ENCODE data around the gene ENG.

The ENG gene

DNA sequence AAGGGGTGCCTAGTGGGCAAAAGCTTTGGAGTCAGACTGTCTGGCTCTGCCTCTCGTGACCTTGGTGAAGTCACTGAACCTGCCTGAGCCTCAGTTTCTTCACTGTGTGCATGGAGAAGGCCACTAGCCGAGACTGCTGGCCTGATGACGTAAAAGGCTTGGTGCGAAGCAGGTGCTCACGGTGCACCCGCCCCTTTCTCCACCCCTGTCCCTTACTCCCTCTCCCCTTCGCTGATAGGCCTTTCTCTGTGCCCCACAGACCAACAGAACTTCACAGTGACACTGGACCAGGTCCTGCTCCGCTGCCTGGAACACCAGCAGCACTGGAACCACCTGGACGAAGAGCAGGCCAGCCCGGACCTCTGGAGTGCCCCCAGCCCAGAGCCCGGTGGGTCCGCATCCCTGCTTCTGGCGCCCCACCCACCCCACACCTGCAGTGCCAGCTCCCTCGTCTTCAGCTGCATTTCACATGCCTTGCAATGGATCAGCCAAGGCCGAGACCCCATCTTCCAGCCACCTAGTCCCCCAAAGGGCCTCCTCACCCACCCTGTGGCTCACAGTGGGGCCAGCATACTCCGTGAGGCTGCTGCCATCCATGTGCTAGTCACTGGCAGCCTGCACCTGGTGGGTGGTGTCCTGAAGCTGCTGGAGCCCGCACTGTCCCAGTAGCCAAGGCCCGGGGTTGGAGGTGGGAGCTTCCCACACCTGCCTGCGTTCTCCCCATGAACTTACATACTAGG, 41.4 kb downstream of the ENG start:
- no peak for DNase-seq

DNA sequence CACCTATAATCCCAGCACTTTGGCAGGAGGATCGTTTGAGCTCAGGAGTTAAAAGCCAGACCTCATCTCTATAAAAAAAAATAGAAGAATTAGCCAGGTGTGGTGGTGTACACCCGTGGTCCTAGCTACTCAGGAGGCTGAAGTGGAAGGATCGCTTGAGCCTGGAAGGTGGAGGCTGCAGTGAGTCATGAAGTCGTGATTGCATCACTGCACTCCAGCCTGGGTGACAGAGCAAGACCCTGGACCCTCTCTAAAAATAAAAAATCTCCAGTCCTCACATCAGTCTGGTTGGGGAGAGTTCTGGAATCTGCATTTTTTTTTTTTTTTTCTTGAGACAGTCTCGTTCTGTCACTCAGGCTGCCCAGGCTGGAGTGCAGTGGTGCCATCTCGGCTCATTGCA, 42.4 kb downstream of the ENG start:
- no peak for DNase-seq

DNA sequence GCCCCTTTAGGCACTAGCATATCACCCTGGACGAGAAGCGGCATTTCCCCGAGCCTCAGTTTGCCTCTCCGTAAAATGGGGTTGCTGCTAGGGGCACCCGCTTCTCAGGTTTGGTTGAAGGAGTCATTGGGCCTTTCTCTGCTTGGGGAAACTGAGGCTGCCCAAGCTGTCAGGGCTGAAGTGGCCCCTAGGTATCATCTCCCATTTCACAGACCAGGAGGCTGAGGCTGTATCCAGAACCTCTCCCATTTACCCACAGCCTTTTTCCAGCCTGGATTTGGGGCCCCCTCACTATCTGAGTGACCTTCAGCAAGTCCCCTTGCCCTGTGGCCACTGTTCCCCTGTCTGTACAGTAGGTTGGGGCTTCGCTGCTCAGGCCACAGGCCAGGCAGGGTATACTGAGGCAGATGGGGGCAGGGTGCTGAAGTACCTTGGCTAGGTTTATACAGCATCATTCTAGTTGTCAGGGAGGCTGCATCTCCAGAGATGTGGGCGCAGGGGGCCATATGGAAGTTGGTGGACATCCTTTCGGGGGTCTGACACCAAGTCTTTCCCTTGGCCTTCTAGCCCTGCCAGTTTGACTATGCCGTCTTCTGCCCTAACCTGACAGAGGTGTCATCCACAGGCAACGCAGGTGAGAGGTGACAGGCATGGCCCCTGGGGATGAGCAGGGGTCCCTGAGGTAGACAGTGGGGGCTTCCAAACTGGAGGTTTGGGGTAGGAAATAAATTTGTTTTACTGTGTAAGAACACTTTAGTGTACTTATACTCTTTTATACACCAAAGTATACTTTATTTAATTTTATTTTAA, 43.9 kb downstream of the ENG start:
- DNase-seq: peak; percentile 17

DNA sequence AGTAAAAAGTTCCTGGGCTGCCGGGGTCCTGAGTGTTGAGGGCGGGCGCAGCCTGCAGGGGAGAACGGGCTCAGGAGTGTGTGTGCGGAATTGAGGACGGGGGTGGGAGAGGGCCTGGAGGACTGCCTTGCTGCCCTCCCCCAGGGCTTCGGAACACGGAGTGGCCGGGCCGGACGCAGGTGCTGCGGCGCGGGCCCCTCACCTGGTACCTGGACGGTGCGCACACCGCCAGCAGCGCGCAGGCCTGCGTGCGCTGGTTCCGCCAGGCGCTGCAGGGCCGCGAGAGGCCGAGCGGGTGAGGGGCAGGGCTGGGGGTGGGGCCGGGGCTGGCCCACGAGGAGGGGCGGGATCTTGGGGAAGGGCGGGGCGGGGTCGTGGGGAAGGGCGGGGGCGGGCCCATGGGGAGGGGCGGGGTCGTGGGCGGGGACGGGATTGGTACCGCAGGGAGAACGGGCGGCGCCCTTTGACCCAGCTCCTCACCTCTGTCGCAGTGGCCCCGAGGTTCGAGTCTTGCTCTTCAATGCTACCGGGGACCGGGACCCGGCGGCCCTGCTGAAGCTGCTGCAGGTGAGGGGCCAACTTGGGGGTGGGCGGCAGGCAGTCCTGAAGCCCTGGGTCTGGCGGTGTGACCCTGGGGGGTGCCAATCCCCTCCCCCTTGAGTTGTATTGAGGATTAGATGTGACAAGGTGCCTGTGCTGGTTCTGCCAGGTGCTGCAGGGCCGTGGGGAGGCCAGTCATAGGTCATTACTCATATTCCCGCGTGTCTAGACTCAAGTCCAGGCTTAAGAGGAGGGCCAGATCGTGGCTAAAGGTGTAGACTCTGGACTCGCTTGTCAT, 44.7 kb downstream of the ENG start:
- peak; percentile 61 for DNase-seq

DNA sequence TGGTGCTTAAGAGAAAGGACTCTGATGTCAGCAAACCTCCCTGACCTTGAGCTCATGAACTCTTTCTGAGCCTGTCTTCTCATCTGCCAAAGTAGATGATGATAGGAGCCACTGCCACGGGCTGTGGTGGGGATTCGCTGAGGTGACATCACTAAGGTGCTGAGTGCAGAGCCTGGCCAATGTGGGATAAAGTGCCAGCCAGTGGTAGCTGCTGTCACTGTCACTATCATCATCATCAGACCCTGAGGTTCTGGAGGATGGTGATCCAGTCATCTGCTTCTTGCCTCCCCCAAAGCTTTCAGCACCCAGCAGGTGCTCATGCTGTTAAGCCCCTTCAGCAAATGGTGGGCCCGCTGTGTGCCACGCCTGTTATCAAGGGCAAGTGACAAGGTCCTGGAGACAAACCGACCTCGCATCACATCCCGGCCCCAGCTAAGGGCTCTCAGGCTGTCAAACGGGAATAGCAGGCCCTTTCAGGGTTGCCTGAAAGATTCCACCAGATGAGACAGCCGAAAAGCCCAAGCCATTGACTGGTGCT, 45.4 kb downstream of the ENG start:
- peak; percentile 18 for DNase-seq

DNA sequence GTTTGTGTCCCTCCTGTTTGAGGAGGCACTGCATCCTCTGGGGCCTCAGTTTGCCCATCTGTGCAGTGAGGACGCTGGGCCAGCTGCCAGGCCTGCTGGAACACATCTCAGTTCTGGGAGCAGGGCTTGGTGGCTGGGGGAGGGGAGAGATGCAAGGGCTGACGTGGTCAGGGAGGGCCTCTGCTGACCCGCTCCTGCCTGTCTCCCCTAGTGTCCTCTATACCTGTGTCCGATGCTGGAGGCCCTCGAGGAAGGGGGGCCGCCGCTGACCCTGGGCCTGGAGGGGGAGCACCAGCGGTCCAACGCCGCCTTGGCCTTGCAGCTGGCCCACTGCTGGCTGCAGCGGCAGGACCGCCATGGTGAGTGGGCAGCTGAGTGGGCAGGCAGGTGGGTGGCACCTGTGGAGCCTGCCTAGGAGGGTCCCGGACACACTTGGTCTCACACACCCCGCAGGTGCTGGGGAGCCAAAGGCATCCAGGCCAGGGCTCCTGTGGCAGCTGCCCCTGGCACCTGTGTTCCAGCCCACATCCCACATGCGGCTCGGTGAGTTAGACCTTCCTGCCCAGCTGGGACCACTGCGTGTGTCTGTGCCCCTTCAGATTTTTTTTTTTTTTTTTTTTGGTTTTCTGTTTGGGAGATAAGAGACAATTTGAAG, 46.0 kb downstream of the ENG start:
- peak; percentile 25 for DNase-seq

DNA sequence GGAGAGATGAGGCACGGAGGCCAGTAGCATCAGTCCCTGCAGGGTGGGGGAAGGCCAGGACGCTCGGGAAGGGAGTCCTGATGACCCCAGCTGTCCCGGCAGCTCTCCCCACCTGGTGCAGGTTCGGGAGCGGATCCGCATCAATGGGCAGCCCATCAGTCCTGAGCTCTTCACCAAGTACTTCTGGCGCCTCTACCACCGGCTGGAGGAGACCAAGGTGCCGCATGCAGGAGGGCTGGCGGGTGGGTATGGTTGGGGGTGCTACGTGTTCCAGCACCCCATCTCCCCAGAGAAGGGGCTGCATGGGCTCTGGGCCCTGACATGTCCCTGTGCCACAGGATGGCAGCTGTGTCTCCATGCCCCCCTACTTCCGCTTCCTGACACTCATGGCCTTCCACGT, 47.6 kb downstream of the ENG start:
- DNase-seq: no peak

DNA sequence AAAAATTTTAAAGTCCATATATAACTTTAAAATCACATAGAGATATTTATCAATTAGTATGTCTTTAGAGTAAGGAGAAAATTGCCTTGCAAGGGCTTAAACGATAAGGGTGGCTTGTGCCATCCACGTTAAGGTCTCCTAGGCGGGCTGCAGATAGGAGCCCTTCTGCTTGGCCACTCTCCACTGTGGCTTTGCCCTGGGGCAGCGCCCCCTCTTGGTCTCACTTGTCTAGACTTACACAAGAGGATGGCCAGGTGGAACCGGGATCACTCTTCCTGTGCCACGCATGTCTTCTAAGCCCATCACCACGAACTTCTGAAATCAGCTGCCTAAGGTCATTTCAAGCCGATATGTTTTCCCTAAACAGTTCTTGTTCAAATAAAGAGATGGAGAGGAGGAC, 48.8 kb downstream of the ENG start:
- no peak for DNase-seq

DNA sequence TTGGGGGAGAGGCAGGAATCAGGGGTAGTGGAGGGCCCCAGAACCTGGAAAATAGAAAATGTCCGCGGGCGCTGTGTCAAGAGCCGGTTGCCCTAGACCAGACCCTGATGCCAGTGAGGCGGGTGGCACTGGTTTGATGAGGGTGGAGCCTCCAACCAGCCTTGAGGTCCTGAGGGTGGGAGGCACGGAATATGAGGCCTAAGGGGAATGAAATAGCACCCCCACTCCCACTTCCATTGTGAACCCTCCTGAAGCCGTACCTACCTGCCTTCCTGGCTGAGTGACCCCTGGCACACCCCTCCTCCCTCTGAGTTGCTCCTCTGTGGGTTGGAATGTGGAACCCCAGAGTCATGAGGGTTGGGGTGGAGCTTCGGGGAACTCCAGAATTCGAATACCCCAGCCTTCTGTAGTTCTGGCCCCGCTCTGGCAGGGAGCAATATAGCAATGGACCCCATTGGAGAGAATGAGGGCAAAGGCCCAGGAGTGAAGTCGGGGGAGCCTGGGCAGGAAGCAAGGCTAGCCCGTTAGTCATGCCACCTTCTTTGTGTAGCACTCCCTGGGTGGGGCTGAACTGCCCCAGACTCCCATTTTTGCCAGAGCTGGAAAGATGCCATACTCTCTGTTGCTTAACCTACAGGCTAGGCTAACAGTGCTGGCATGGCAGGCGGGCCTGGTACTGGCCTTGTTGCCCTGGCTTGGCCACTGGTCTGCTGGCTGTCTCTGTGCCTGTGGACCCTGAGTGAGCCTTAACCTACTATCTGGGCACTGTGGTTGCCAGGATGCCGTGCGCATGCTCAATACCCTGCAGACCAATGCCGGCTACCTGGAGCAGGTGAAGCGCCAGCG, 50.7 kb downstream of the ENG start:
- no peak for DNase-seq

DNA sequence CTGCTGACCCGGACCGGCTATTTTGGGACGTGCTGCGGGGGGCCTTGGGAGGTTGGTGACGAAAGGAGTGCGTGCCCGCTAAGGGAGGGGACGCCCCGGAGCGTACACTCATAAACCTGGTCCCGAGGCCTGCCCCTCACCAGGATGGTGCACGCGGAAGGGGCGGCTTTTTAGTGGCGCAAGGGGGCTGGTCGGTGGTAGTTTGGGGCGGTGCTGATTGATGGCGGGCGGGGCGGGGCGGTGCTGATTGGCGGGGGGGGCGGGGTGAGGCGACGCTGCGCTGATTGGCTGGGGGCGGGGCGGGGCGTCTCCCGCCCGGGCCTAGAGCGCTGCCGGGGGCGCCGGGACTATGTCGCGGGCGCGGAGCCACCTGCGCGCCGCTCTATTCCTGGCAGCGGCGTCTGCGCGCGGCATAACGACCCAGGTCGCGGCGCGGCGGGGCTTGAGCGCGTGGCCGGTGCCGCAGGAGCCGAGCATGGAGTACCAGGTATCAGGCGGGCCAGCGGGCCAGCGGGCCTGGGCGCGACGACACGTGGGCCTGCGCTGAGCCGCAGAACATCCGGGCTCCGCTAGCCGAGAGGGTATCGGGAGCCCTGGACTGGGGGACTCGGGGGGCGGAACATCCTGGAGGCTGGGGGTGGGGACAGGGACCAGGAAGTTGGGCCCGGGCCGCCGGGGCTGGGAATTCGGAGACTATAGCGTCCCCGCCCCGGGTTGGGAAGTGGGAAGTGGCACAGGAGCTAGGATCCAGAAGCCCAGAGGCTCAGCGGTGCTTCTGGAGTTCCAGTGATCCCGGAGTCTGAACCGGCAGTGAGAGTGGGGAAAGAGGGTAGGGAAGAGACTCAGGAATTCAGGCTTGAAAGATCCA, 51.6 kb downstream of the ENG start, which contains the start of gene FPGS:
Gene FPGS (plus strand): TSS at position 307 of the 868 bp plus-strand sequence. CDS start 43 bp downstream, at position 350.
- peak; percentile 93 for DNase-seq

DNA sequence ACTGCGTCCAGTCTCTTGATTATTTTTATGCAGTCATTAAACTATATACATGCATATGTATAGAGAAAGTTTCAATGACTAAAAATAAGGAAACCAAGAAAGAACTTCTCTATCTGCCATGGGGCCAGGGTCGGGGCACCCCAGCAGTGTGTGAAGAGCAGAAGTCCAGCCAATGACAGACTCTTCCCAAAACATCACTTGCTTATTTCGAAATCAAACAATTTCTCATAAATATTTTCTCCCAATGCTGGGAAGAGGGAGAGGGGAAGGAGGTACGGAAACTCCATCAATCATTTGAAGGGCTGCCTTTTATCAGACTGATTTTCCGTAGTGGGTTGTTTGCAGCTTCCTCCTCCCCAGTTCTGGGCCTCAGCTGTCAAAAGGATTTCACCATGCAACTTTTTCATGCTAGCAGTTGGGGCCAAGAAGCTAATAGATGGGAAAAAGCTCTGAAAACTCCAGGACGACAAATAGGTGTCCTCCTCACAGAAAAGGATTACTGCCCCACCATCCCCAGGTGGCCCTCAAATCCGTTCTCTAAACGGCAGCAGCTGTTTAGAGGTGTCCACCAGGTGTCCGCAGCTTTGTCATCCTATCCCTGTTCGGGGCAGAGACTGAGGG, 52.4 kb downstream of the ENG start:
- no peak for DNase-seq

DNA sequence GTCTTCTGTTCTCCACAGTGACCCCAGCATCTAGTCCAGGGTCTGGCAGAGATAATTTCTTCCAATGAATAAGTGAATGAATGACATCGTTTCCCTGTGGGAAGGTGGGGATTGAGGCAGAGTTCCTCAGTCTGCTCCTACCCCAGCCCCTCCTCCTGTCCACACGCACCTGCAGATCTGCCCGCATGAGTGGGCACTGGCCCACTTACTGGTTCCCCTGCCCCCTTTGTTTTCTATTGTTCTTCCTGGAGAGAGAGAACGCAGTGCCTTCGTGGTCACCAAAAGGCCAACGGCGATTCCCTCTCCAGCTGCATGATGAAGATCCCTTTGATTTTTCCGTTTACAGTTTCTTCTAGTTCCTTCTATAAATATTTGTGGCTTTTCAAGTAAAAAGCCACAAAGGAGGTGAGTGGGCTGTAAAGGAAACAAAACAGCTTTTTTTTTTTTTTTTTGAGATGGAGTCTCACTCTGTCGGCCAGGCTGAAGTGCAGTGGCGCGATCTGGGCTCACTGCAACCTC, 57.5 kb downstream of the ENG start:
- DNase-seq: no peak

DNA sequence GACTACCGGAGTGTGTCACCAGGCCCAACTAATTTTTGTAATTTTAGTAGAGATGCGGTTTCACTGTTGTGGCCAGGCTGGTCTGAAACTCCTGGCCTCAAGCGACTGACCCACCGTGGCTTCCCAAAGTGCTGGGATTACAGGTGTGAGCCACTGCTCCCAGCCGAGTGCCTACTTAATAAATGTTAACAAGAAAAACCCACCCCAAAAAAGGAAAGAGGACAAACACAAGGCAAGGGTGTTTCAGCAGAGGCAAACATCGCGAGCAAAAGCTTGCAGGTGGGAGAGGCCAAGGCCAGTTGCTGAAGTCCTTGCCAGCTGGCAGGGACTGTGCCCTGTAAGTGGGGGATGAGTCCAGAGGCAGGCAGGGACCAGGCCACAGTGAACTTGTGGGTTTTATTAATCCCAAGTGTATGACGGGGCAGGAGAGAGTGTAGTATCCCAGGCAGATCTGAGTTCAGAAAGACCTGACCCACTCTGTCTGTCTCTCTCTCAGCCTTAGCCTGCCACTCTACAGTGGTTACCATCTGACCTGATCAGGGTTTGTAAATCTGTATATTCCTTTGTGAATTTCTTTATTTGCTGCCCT, 58.1 kb downstream of the ENG start:
- DNase-seq: no peak

DNA sequence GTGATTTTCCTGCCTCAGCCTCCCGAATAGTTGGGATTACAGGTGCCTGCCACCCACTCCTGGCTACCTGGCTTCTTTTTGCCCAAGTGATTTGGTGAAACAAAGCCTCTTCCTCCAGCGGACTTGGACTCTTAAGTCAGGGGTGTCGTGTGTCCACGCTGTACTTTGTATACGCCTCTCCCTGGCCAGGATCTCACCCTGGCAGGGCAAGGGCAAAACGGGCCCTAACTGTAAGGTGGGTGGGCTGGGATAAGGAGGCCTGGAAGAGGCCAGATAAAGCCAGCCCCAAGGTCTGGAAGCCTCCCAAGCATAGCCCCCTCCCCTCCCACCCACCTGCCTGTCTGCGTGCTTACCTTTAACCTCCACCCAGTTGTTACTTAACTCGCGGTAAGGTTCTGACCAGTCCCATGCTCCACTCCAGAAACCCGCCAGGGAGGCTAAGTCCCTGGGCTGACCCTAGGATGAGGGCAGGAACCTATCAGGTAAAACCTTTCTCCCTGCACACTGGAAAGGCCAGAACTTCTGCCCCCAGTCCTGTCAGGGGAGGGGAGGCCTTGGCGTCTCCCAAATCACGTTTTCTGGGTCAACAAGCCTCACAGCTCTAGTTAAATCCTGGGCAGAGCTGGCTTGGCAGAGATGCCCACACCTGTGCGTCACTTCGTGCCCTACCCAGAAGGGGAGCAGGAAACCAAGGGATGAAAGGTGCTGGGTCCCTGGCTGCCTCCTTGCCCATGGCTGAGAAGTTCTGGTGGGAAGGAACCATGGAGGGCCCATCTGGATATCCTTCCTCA, 60.3 kb downstream of the ENG start:
- DNase-seq: no peak

DNA sequence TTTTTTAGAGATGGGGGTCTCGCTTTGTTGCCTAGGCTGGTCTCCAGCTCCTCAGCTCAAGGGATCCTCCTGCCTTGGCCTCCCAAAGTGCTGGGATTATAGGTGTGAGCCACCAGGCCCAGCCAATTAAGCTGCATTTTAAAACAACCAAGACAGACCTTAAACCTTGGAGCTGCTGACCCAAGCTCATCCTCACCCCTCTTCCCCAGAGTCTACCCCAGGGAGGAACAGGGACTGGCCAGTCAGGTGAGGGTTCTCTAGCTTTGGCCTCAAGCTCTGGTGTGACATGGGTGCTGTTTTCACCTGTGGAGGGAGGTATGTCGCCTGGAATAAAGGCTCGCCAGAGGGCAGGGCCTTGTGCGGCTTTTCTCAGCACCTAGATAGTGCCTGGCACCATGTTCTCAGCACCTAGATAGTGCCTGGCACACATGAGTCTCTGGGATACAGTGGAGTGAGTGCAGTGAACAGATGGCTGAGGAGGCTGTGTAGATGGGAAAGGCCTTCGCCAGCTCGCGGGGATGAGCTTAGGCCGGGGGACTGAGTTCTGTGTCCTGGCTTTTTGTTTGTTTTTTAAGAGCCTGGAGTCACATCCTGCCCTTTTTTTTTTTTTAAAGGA, 61.3 kb downstream of the ENG start:
- no peak for DNase-seq

DNA sequence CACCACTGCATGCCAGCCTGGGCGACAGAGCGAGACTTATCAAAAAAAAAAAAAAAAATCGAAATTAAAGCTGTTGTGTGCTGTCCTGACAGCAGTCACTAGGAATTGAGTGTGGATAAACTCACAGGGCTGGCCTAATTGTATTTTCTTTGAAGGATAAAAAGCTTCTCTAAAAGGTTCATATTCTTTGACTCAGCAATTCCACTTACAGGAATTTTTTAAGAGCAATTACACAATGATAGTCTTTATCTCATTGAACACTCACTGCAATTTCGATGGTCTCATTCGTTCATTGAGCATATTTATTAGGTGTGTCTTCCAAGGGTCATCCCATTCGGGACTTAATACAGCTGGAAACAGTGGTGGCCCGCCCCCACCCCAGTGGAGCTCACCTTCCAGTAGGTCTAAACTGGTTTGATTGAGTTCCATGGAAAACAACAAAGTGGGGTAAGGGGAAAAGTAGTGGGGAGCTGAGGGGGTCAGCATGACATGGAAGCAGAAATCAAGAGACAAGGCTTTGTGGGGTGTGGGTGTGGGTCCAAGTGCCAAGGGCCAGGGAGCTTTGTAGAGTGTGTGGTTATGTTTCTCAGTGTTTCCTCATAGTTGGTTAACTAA, 61.9 kb downstream of the ENG start:
- no peak for DNase-seq

DNA sequence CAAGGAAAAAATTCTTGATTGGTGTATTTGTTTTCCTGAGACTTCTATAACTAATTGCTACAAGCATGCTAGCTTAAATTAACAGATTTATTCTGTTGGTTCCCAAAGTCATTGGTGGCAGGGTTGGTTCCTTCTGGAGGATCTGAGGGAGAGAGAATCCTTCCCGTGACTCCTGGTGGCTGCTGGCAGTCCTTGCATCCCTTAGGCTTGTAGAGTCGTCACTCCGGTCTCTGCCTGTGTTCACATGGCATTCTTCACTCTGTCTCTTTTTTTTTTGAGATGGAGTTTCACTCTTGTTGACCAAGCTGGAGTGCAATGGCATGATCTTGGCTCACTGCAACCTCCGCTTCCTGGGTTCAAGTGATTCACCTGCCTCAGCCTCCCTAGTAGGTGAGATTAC, 63.4 kb downstream of the ENG start:
- DNase-seq: no peak

All from femur (tissue), 1 donor.